ENCODE data around the gene PSMD6.

- TF ChIP-seq CTCF (IDR thresholded peaks at IDR 0.05) = no peak
- TF ChIP-seq POLR2A (IDR thresholded peaks at IDR 0.05) = no peak
- TF ChIP-seq POLR2AphosphoS5 (IDR thresholded peaks at IDR 0.05) = no peak
- no peak for TF ChIP-seq EP300 (IDR thresholded peaks at IDR 0.05)
Measured at GRCh38 chr3:64072126-64072525, 48.8 kb upstream of the PSMD6 start.
